ENCODE measurements around the gene SH3RF1. TPM values are rescaled to one million over a fixed set of nuclear protein-coding genes. Genes with fewer than 3 reads are reported as not detected.

SH3RF1 gene
- total and polyA plus RNA-seq, 7 donors, result 8.2 to 20.8 (median 12.5) TPM

GRCh38 chr4:169202878-169203277 lies 67.9 kb downstream of the SH3RF1 start:
- H3K9me3 ChIP-seq, result no peaks in the 10 kb centered on the region
- no peak overlapping the region for H3K4me3 ChIP-seq
- no peaks in the 10 kb centered on the region for H3K36me3 ChIP-seq
- intact Hi-C loops (cut with DNase I), result no loop called here
- peak overlapping the region in 1 of 4 donors; percentile 52 for H3K27ac ChIP-seq
- peaks cover 0 to 56% (median 36%) of the 10 kb centered on the region in 4 donors for H3K4me1 ChIP-seq
- TF ChIP-seq EP300 (IDR thresholded peaks at IDR 0.05) (no peak), POLR2AphosphoS5 (IDR thresholded peaks at IDR 0.05) (no peak), POLR2A (IDR thresholded peaks at IDR 0.05) (no peak), CTCF (IDR thresholded peaks at IDR 0.05) (no peak)
- WGBS, 2 donors, result 64 to 79% methylated on average over 1 of the region's 1 CpG
- H3K27me3 ChIP-seq, result no peaks in the 10 kb centered on the region
- DNase-seq, result no peak

GRCh38 chr4:169202145-169202699 lies 68.5 kb downstream of the SH3RF1 start:
- 23 to 63% methylated on average over 3 of the region's 3 CpGs for WGBS, 2 donors
- Histone ChIP-seq H3K27ac (peak overlapping the region in 3 of 4 donors; percentile 38 to 52 (median 52)), H3K27me3 (no peaks in the 10 kb centered on the region), H3K4me3 (no peak overlapping the region), H3K4me1 (peaks cover 0 to 56% (median 36%) of the 10 kb centered on the region in 4 donors), H3K36me3 (no peaks in the 10 kb centered on the region), H3K9me3 (no peaks in the 10 kb centered on the region)
- TF ChIP-seq EP300 (IDR thresholded peaks at IDR 0.05), result no peak
- no peak for TF ChIP-seq CTCF (IDR thresholded peaks at IDR 0.05)
- no peak for TF ChIP-seq POLR2A (IDR thresholded peaks at IDR 0.05)
- TF ChIP-seq POLR2AphosphoS5 (IDR thresholded peaks at IDR 0.05), result no peak
- no peak for DNase-seq
- intact Hi-C loops (cut with DNase I), result no loop called here

- H3K36me3 ChIP-seq, result no peaks in the 10 kb centered on the region
- 62 to 66% methylated on average over 5 of the region's 5 CpGs for whole genome bisulfite sequencing, 2 donors
- TF ChIP-seq POLR2A (IDR thresholded peaks at IDR 0.05) (no peak), EP300 (IDR thresholded peaks at IDR 0.05) (no peak), CTCF (IDR thresholded peaks at IDR 0.05) (no peak), POLR2AphosphoS5 (IDR thresholded peaks at IDR 0.05) (no peak)
- no peak for DNase-seq
- intact Hi-C loops (cut with DNase I), result no loop called here
- peak overlapping the region; percentile 38 to 52 (median 50) for H3K27ac ChIP-seq
- H3K27me3 ChIP-seq, result no peaks in the 10 kb centered on the region
- no peak overlapping the region for H3K4me3 ChIP-seq
- H3K4me1 ChIP-seq, result peaks cover 0 to 56% (median 36%) of the 10 kb centered on the region in 4 donors
- no peaks in the 10 kb centered on the region for H3K9me3 ChIP-seq
Measured at GRCh38 chr4:169201222-169202144, 69.3 kb downstream of the SH3RF1 start.

GRCh38 chr4:169200361-169201030 lies 70.3 kb downstream of the SH3RF1 start:
- peak overlapping the region in 1 of 4 donors; percentile 52 for H3K27ac ChIP-seq
- DNase-seq, result no peak
- peaks cover 0 to 52% (median 36%) of the 10 kb centered on the region in 4 donors for H3K4me1 ChIP-seq
- intact Hi-C loops (cut with DNase I), result no loop called here
- TF ChIP-seq POLR2AphosphoS5 (IDR thresholded peaks at IDR 0.05), result no peak
- TF ChIP-seq POLR2A (IDR thresholded peaks at IDR 0.05), result no peak
- TF ChIP-seq CTCF (IDR thresholded peaks at IDR 0.05), result no peak
- TF ChIP-seq EP300 (IDR thresholded peaks at IDR 0.05), result no peak
- 74 to 86% methylated on average over 4 of the region's 4 CpGs for WGBS, 2 donors
- H3K36me3 ChIP-seq, result no peaks in the 10 kb centered on the region
- no peak overlapping the region for H3K4me3 ChIP-seq
- no peaks in the 10 kb centered on the region for H3K27me3 ChIP-seq
- no peaks in the 10 kb centered on the region for H3K9me3 ChIP-seq

Data from sigmoid colon (tissue), 7 donors.